BJ (cell line): ENCODE results near the gene BTBD7. TPM values are rescaled to one million over a fixed set of nuclear protein-coding genes. Genes with fewer than 3 reads are reported as not detected.

Source experiments
- CTCF ChIA-PET: fragments of 350-600 bp; formaldehyde crosslinking; extraction: SDS; loops from one replicate; lab custom pipeline; 2021; ENCODE audit warnings: antibody characterized with exemption, inconsistent platforms; lab: Yijun Ruan, JAX
- POLR2A ChIA-PET: fragments of 300-600 bp; sonication (Branson Sonifier 250); formaldehyde crosslinking; extraction: SDS; loops from one replicate; lab custom pipeline; 2021; ENCODE audit warnings: antibody characterized with exemption; lab: Charles Lee
- DNase-seq: peaks from one replicate; pipeline ENCODE4 v3.0.0-alpha.2; 2011; ENCODE audit warnings: low read depth
- H3K27me3 ChIP-seq: 2 replicates; pipeline ENCODE4 v1.6.0; 2011; ENCODE audit warnings: low read length; ENCODE audit not compliant: control insufficient read depth, insufficient read depth
- H3K36me3 ChIP-seq: 2 replicates; pipeline ENCODE4 v1.5.1; 2011; ENCODE audit warnings: low read length; ENCODE audit not compliant: control insufficient read depth, insufficient read depth
- H3K4me3 ChIP-seq: 2 replicates; pipeline ENCODE4 v1.5.1; 2011; ENCODE audit warnings: low read depth, mild to moderate bottlenecking, control low read depth, low read length
- polyA plus RNA-seq: library from polyadenylated mRNA; depleted of rRNA; stranded (reverse); fragments of >200 nt; gene quantifications from 2 replicates; pipeline ENCODE4 v1.2.3, GENCODE V29; 2011
- TF ChIP-seq, protein P1 (sequence below): IDR thresholded peaks from 2 replicates; pipeline ENCODE4 v1.5.1; 2011; ENCODE audit warnings: low read depth, mild to moderate bottlenecking, control low read depth, inconsistent platforms, low read length, moderate library complexity; ENCODE audit not compliant: insufficient read depth

BTBD7 gene
- polyA plus RNA-seq, 1 experiment, result 17.7 TPM

DNA sequence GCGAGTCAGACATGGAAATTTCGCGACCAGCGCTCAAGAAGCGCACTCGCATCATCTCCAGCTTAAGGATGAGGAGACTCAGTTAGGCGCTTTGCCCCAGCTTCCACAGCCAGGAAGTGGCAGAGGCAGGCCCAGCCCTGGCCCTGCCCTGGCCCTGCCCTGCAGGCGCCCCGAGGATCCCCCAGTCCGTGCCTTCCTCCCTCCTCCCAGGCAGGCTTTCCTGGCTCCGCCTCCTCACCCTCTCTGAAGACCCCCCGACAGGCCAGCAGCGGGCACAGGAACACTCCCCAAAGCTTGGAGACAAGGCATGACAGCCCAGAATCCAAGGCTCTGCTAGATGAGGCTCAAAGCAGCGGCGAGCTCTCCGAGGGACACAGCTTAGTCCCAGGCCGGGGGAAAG, 100.7 kb downstream of the BTBD7 start:
- POLR2A ChIA-PET, result no interaction called here
- Histone ChIP-seq H3K4me3 (no peak overlapping the region; the same call in 1 of the 2 replicates), H3K36me3 (no peaks in the 10 kb centered on the region; the same call in 1 of the 2 replicates), H3K27me3 (no peaks in the 10 kb centered on the region)
- CTCF ChIA-PET, result interaction anchor here (0.6 to 1.2 kb wide), 2 partner anchors 9 to 12 kb away, joined by 3 read pairs; no protein-coding TSS in a partner anchor
- TF ChIP-seq, protein P1, sequence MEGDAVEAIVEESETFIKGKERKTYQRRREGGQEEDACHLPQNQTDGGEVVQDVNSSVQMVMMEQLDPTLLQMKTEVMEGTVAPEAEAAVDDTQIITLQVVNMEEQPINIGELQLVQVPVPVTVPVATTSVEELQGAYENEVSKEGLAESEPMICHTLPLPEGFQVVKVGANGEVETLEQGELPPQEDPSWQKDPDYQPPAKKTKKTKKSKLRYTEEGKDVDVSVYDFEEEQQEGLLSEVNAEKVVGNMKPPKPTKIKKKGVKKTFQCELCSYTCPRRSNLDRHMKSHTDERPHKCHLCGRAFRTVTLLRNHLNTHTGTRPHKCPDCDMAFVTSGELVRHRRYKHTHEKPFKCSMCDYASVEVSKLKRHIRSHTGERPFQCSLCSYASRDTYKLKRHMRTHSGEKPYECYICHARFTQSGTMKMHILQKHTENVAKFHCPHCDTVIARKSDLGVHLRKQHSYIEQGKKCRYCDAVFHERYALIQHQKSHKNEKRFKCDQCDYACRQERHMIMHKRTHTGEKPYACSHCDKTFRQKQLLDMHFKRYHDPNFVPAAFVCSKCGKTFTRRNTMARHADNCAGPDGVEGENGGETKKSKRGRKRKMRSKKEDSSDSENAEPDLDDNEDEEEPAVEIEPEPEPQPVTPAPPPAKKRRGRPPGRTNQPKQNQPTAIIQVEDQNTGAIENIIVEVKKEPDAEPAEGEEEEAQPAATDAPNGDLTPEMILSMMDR, result no peak
- no peak for DNase-seq

DNA sequence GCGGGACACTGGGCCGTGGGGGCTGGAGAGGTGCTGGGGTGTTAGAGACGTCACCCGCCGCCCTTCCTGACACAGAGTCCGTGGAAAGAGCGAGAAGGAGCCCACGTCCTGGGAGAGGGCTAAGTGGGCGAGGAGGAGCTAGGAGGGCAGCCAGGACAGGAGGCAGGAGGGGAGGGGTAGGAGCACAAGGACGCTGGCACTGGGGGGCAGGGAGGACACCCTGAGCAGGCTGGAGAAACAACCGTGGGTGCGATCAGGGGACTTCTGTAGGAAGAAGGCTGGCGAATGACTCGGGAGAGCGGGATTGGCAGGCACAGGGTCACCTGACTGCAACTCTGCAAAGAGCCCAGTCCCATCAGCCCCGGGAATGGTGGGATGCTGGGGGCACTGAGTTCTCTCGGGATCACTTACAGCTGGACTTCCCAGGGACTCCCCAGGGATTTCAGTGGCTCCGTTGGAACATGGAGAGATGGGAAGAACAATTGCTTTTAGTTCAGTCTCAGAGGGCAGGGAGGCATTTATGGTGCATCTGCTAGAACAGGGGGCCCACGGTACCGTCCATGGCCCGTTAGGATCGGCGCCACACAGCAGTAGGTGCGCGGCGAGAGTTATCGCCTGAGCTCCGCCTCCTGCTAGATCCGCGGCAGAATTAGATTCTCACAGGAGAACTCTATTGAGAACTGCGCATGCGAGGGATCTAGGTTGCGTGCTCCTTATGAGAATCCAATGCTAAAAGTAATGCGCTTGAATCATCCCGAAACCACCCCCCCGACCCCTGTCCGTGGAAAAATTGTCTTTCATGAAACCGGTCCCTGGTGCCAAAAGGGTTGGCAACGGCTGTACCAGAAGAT, 101.5 kb downstream of the BTBD7 start:
- POLR2A ChIA-PET, result no interaction called here

DNA sequence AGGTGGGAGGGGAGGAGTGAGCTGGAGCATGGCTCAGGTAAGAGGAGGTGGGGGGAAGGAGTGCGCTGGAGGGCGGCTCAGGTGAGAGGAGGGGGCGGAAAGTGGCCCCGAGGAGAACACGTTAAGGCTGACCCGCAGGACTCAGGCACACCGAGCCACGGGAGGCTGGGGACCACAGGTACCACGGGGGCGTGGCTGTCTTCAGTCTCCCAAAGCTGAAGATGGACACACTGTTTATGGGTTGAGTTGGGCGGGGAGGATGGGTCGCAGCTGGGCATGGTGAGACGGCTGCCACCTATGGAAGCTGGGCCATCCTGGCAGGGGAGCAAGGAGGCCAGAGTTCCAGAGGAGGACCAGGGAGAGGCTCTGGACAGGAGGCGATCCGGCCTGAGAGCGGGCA, 102.3 kb downstream of the BTBD7 start:
- ChIA-PET CTCF (interaction anchor here (0.9 to 1.4 kb wide), 2 partner anchors 11 to 23 kb away, joined by 3 to 4 read pairs; partner anchors contain the start of gene UBR7), POLR2A (no interaction called here)
- H3K27me3 ChIP-seq, result no peaks in the 10 kb centered on the region
- no peak for DNase-seq
- H3K36me3 ChIP-seq, result no peaks in the 10 kb centered on the region; the same call in 1 of the 2 replicates
- no peak overlapping the region; the same call in 1 of the 2 replicates for H3K4me3 ChIP-seq
- TF ChIP-seq, protein P1, result no peak

More for the DNA sequence above, 101.5 kb downstream of the BTBD7 start:
- peak overlapping the region; percentile 48 for H3K4me3 ChIP-seq
- no peaks in the 10 kb centered on the region; the same call in 1 of the 2 replicates for H3K36me3 ChIP-seq
- DNase-seq, result peak; percentile 10
- CTCF ChIA-PET, result interaction anchor here (0.9 to 1.4 kb wide), 3 partner anchors 11 to 24 kb away, joined by 3 to 4 read pairs (median 3); partner anchors contain the start of gene UBR7
- TF ChIP-seq, protein P1, result no peak
- H3K27me3 ChIP-seq, result no peaks in the 10 kb centered on the region

DNA sequence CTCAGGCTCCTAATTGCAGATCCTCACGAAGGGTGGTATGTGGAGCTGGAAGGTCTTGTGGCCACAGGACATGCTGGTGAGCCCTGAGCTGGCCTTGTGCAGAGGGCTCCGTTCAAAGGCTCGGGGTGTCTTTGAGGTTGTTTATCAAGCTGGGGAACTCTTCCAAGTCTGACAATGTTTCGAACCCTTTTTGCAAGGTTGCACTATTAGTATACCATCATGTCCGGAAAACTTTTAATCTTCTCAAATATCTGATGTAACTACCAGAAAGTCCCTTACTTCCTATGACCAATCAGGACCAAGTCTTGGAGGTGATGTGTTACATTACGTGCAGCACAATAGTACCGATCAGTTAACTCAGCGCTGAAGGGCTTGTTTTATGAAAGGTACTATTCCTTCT, 104.3 kb downstream of the BTBD7 start:
- POLR2A ChIA-PET, result no interaction called here
- TF ChIP-seq, protein P1, result no peak
- CTCF ChIA-PET, result no interaction called here
- DNase-seq, result no peak
- Histone ChIP-seq H3K4me3 (no peak overlapping the region), H3K36me3 (no peaks in the 10 kb centered on the region; the same call in 1 of the 2 replicates), H3K27me3 (no peaks in the 10 kb centered on the region)

DNA sequence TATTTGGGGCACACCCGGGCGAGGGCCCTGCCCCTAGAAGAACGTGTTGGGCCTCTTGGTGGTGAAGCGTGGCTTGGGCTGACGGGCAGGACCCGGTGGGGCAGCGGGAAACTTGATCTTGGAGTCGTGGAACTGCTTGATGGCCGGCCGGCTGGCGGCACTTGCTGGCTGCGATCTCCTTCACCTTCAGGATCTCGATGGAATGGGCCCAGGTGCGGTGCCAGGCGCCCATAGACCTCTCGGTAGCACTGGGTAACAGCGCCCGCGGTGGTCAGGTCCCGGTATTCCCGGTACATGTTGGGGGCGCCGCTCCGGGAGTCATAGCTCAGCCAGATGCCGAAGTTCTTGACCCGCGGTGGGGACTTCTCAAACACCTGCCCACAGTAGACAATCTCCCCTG, 109.3 kb downstream of the BTBD7 start:
- Histone ChIP-seq H3K4me3 (no peak overlapping the region), H3K27me3 (no peaks in the 10 kb centered on the region), H3K36me3 (peaks cover 3% of the 10 kb centered on the region)
- POLR2A ChIA-PET, result no interaction called here
- CTCF ChIA-PET, result no interaction called here
- DNase-seq, result no peak
- TF ChIP-seq, protein P1, result no peak
